ENCODE data around the gene ATP8B1.

- TF ChIP-seq POLR2AphosphoS5 (IDR thresholded peaks at IDR 0.05; ENCODE audit: low read depth) (no peak), SPI1 (IDR thresholded peaks at IDR 0.05; ENCODE audit: borderline replicate concordance, low read depth) (no peak)
- TF ChIP-seq, protein P1, sequence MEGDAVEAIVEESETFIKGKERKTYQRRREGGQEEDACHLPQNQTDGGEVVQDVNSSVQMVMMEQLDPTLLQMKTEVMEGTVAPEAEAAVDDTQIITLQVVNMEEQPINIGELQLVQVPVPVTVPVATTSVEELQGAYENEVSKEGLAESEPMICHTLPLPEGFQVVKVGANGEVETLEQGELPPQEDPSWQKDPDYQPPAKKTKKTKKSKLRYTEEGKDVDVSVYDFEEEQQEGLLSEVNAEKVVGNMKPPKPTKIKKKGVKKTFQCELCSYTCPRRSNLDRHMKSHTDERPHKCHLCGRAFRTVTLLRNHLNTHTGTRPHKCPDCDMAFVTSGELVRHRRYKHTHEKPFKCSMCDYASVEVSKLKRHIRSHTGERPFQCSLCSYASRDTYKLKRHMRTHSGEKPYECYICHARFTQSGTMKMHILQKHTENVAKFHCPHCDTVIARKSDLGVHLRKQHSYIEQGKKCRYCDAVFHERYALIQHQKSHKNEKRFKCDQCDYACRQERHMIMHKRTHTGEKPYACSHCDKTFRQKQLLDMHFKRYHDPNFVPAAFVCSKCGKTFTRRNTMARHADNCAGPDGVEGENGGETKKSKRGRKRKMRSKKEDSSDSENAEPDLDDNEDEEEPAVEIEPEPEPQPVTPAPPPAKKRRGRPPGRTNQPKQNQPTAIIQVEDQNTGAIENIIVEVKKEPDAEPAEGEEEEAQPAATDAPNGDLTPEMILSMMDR (IDR thresholded peaks at IDR 0.05; ENCODE audit: insufficient read depth, low read length) = no peak
- TF ChIP-seq, protein P2, sequence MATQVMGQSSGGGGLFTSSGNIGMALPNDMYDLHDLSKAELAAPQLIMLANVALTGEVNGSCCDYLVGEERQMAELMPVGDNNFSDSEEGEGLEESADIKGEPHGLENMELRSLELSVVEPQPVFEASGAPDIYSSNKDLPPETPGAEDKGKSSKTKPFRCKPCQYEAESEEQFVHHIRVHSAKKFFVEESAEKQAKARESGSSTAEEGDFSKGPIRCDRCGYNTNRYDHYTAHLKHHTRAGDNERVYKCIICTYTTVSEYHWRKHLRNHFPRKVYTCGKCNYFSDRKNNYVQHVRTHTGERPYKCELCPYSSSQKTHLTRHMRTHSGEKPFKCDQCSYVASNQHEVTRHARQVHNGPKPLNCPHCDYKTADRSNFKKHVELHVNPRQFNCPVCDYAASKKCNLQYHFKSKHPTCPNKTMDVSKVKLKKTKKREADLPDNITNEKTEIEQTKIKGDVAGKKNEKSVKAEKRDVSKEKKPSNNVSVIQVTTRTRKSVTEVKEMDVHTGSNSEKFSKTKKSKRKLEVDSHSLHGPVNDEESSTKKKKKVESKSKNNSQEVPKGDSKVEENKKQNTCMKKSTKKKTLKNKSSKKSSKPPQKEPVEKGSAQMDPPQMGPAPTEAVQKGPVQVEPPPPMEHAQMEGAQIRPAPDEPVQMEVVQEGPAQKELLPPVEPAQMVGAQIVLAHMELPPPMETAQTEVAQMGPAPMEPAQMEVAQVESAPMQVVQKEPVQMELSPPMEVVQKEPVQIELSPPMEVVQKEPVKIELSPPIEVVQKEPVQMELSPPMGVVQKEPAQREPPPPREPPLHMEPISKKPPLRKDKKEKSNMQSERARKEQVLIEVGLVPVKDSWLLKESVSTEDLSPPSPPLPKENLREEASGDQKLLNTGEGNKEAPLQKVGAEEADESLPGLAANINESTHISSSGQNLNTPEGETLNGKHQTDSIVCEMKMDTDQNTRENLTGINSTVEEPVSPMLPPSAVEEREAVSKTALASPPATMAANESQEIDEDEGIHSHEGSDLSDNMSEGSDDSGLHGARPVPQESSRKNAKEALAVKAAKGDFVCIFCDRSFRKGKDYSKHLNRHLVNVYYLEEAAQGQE (IDR thresholded peaks at IDR 0.05; ENCODE audit: insufficient replicate concordance, low read depth) = no peak
Measured at GRCh38 chr18:57767259-57768050, 35.7 kb downstream of the ATP8B1 start.
